GDM1 (cell line): Measurements from ENCODE around the gene GABPB1.

Experiments
- DNase-seq: peaks from one replicate; lab custom pipeline; 2025; lab: John Stamatoyannopoulos, UW

The GABPB1 gene

GRCh38 chr15:50241684-50242450 lies 113.1 kb downstream of the GABPB1 start:
- DNase-seq: peak; percentile 20

- no peak for DNase-seq
Observed at GRCh38 chr15:50238255-50238654, 116.7 kb downstream of the GABPB1 start.

DNA sequence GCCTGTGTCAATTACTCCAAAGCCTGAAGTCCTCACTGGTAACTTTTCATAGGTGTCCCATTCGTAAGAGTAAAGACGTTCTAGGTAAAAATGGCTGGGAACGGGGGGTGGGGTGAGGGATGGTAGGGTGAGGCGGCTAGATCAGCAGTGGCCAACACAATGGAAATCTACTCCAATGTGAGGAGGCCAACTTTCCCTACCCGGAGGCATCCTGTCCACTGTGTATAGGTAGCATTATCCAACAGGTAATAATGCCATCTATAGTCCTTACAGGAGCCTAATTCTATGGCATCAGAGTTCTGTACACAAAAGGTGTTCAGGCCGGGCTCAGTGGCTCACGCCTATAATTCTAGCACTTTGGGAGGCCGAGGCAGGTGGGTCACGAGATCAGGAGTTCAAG lies 118.6 kb downstream of the GABPB1 start:
- no peak for DNase-seq

DNA sequence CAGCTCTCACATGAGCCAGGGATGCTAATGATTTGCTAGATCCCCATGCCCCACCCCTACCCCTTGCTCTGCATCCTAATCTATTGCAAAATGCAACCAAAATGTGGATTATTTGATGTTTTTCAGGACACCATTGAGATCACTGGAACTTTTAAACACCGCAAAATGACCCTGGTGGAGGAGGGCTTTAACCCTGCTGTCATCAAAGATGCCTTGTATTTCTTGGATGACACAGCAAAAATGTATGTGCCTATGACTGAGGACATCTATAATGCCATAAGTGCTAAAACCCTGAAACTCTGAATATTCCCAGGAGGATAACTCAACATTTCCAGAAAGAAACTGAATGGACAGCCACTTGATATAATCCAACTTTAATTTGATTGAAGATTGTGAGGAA lies 119.2 kb downstream of the GABPB1 start:
- DNase-seq: no peak

DNA sequence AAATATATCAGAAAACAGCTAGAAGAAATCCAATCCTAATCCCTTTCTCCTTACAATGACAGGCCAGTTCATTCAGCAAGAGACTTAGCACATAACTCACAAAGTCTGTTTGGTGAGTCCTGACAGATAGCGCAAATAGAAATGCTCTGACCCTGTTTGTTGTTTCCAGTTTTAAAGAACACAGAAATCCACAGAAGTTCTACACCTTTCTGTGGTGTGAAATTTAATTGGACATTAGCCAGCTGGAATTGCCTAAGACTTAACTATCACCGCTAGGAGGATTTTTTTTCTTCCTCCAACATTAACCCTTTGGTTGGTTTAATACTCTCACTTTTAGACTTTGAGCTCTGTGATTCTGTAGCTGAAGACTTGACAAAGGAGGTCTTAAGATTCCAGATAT lies 120.2 kb downstream of the GABPB1 start:
- no peak for DNase-seq

DNA sequence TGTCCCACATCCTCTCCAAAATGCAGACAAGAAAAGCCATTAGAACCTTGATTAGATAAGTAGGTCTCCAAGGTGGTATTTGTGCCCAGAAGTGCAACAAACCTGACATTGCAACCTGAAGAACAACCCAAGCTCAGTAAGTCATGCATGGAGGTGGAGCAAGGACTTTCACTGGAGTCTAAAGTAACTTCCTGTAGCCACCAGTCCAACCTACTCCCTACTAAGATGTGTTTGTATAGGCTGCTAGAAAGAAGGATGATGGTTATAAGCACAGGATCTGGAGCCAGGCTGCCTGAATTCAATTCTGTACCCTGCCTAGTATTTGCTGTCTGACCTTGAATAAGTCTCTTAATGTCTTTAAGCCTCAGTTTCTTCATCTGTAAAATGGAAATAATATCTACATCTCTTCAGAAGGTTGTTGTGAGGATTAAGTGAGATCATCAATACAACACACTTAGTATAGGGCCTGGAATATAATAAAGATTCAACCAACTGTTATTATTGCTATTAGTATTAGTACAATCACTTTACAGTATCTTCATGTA lies 121.7 kb downstream of the GABPB1 start:
- DNase-seq: no peak

DNA sequence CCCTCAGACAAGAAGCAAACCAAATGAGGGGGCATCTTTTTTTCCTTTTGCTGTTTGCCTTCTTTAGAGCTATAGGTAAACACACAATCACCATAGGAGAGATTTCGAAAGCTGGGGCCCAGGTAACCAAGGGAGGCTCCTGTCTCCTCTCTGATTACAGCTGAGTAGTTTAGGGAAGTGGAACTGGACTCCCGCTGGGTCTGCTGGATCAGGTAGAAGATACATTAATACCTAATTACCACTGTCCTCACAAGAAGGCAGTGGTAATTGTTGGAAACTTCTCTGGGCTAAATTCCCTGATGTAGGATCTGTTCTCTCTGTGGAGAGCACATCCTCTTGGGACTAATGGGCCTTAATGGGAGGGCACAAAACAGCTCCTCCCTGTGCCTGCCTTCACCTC lies 122.2 kb downstream of the GABPB1 start:
- no peak for DNase-seq

DNA sequence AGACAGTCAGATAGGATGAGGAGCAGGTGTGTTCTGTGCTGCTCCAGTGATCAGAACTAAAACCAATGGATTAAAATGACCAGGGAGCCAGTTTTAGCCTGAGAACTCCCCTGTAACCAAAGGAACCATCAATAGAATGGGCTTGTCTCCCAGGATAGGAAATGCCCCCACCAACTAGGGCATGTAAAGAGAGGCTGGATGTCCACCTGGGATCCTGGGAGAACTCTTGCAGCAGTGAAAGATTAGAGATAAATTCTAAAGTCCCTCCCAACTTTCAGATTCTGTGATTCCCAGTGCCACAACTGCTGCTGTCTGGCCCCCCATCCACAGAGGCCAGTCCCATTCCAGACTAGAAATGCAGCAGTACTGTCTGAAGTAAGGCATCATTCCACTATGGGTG lies 123.2 kb downstream of the GABPB1 start:
- DNase-seq: no peak

GRCh38 chr15:50229336-50229735 lies 125.7 kb downstream of the GABPB1 start:
- no peak for DNase-seq

DNA sequence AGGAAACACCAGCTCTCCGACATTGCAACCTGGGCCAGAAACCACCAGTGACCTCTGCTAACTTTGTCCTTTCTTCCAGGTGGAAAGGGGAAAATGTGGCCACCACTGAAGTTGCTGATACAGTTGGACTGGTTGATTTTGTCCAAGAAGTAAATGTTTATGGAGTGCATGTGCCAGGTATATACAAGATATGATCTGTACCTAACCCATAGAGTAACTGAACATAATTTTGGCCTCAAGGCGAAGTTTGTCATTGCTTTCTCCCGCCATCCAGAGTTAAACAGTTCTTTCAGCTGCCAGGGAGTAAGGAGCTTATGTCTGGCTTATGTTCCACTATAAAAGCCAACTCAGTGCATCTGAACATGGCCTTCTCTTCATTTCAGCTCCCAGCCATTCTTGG lies 126.1 kb downstream of the GABPB1 start:
- DNase-seq: no peak

GRCh38 chr15:50227076-50227475 lies 127.9 kb downstream of the GABPB1 start:
- DNase-seq: no peak

GRCh38 chr15:50225938-50226337 lies 129.1 kb downstream of the GABPB1 start:
- no peak for DNase-seq
